ENCODE results near the gene UIMC1.

UIMC1 gene

GRCh38 chr5:176868126-176868525 lies 138.5 kb downstream of the UIMC1 start:
- in situ Hi-C loops (cut with MboI; ENCODE audit: low sequenced_read_pairs): no loop called here
- H3K27me3 ChIP-seq (ENCODE audit: low read depth): peaks cover 33% of the 10 kb centered on the region
- DNase-seq (ENCODE audit: low spot score in 2 of 2): no peak
- H3K36me3 ChIP-seq (replicated peaks): no peaks in the 10 kb centered on the region
- no peaks in the 10 kb centered on the region for H3K4me1 ChIP-seq
- H3K9me3 ChIP-seq: no peaks in the 10 kb centered on the region
- H3K4me3 ChIP-seq: no peak overlapping the region

- Histone ChIP-seq H3K4me3 (no peak overlapping the region), H3K9me3 (no peaks in the 10 kb centered on the region), H3K36me3 (replicated peaks) (no peaks in the 10 kb centered on the region), H3K4me1 (no peaks in the 10 kb centered on the region), H3K27me3 (ENCODE audit: low read depth) (peaks cover 45% of the 10 kb centered on the region)
- in situ Hi-C loops (cut with MboI; ENCODE audit: low sequenced_read_pairs): no loop called here
- no peak for DNase-seq (ENCODE audit: low spot score in 2 of 2)
Measured at GRCh38 chr5:176866707-176867310, 139.8 kb downstream of the UIMC1 start.

- no peak overlapping the region for H3K4me3 ChIP-seq
- H3K27me3 ChIP-seq (ENCODE audit: low read depth): peaks cover 45% of the 10 kb centered on the region
- no peak for DNase-seq (ENCODE audit: low spot score in 2 of 2)
- H3K36me3 ChIP-seq (replicated peaks): no peaks in the 10 kb centered on the region
- no peaks in the 10 kb centered on the region for H3K9me3 ChIP-seq
- in situ Hi-C loops (cut with MboI; ENCODE audit: low sequenced_read_pairs): no loop called here
- no peaks in the 10 kb centered on the region for H3K4me1 ChIP-seq
Measured at GRCh38 chr5:176865964-176866363, 140.6 kb downstream of the UIMC1 start.

- in situ Hi-C loops (cut with MboI; ENCODE audit: low sequenced_read_pairs): no loop called here
- DNase-seq (ENCODE audit: low spot score in 2 of 2): no peak
- H3K9me3 ChIP-seq: no peaks in the 10 kb centered on the region
- H3K36me3 ChIP-seq (replicated peaks): no peaks in the 10 kb centered on the region
- H3K4me3 ChIP-seq: no peak overlapping the region
- H3K4me1 ChIP-seq: no peaks in the 10 kb centered on the region
- H3K27me3 ChIP-seq (ENCODE audit: low read depth): peaks cover 47% of the 10 kb centered on the region
Measured at GRCh38 chr5:176864755-176865154, 141.8 kb downstream of the UIMC1 start.

GRCh38 chr5:176863765-176864098 lies 142.8 kb downstream of the UIMC1 start:
- no peak overlapping the region for H3K4me3 ChIP-seq
- no peaks in the 10 kb centered on the region for H3K9me3 ChIP-seq
- in situ Hi-C loops (cut with MboI; ENCODE audit: low sequenced_read_pairs): no loop called here
- DNase-seq (ENCODE audit: low spot score in 2 of 2): no peak
- H3K4me1 ChIP-seq: no peaks in the 10 kb centered on the region
- peaks cover 47% of the 10 kb centered on the region for H3K27me3 ChIP-seq (ENCODE audit: low read depth)
- no peaks in the 10 kb centered on the region for H3K36me3 ChIP-seq (replicated peaks)

DNA sequence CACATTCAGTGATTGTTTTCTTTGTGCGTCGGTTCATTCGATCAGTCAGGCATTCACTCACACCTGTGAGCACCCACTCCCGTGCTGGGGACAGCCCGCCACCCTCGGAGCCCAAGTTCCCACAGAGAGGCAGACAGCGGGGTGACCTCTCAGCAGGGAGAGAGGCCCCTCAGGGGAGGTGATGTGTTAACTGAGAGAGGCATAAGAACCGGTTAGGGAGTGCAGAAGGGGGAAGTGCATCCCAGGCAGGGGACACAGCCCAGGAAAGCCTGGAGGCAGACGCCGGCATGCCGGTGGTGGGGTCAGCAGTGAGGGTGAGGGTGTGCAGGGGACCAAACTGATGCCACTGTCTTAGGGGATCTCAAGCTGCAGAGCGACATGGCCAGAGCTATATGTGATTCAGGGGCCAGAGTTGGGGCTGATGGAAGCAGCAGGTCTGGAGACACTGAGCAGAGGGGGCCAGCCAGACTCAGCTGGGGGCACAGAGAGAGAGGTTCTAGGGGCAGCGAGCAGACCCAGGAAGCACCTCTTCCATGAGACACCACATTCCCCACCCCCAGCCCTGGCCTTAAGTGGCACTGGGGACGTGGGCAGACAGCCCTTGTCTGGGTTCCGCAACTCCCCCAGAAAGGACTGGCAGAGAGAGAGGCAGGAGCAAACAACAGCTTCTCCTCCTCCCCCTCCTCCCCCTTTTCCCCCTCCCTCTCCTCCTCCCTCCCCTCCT lies 143.4 kb downstream of the UIMC1 start:
- H3K27me3 ChIP-seq (ENCODE audit: low read depth): peaks cover 47% of the 10 kb centered on the region
- in situ Hi-C loops (cut with MboI; ENCODE audit: low sequenced_read_pairs): no loop called here
- no peak overlapping the region for H3K4me3 ChIP-seq
- H3K9me3 ChIP-seq: no peaks in the 10 kb centered on the region
- DNase-seq (ENCODE audit: low spot score in 2 of 2): no peak
- no peaks in the 10 kb centered on the region for H3K4me1 ChIP-seq
- no peaks in the 10 kb centered on the region for H3K36me3 ChIP-seq (replicated peaks)

- H3K4me1 ChIP-seq: no peaks in the 10 kb centered on the region
- no peaks in the 10 kb centered on the region for H3K36me3 ChIP-seq (replicated peaks)
- in situ Hi-C loops (cut with MboI; ENCODE audit: low sequenced_read_pairs): no loop called here
- H3K9me3 ChIP-seq: no peaks in the 10 kb centered on the region
- no peak overlapping the region for H3K4me3 ChIP-seq
- no peak for DNase-seq (ENCODE audit: low spot score in 2 of 2)
- H3K27me3 ChIP-seq (ENCODE audit: low read depth): peaks cover 46% of the 10 kb centered on the region
Measured at GRCh38 chr5:176862330-176862995, 144.1 kb downstream of the UIMC1 start.

DNA sequence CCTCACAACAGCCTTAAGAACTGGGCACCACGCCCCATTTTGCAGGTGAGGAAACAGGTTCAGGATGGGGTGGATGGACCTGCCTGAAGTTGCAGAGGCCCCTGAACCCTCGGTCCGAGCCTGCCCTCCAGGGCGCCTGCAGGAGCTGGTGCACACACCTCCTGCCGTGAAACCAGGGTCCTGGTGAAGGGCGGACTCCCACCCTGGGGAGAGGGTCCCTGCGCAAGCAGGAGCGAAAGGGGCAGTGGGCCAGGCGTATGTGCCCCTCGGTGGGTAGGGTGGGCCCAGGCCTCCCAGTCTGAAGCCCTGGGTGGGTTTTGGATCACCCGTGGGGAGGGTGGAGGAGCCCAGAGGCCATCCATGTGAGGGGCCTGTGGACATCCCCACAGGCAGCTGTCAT lies 145.3 kb downstream of the UIMC1 start:
- in situ Hi-C loops (cut with MboI; ENCODE audit: low sequenced_read_pairs): no loop called here
- Histone ChIP-seq H3K4me3 (no peak overlapping the region), H3K9me3 (no peaks in the 10 kb centered on the region), H3K27me3 (ENCODE audit: low read depth) (peaks cover 39% of the 10 kb centered on the region), H3K36me3 (replicated peaks) (no peaks in the 10 kb centered on the region), H3K4me1 (no peaks in the 10 kb centered on the region)
- DNase-seq (ENCODE audit: low spot score in 2 of 2): no peak

GRCh38 chr5:176860381-176860780 lies 146.2 kb downstream of the UIMC1 start:
- H3K27me3 ChIP-seq (ENCODE audit: low read depth): peaks cover 33% of the 10 kb centered on the region
- no peaks in the 10 kb centered on the region for H3K9me3 ChIP-seq
- no peak for DNase-seq (ENCODE audit: low spot score in 2 of 2)
- H3K4me1 ChIP-seq: no peaks in the 10 kb centered on the region
- no peak overlapping the region for H3K4me3 ChIP-seq
- in situ Hi-C loops (cut with MboI; ENCODE audit: low sequenced_read_pairs): no loop called here
- no peaks in the 10 kb centered on the region for H3K36me3 ChIP-seq (replicated peaks)

DNA sequence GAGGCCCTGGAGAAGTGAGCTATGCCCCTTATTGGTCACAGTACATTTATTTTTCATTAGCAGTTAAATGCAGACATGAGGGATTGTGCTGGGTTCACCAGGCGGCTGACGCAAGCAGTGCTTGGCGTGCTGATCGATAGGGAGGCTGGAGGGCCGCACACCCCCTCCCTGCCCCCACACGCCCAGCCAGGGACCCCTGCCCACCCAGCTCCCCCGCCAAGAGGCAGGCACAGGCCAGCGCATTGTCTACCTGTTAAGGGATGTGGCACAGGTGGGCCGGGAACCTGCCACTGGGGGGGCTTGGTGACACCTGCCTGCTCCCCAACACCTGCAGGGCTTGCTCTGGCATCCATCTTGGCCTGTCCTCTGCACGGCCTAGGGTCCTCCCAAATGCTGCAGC lies 146.7 kb downstream of the UIMC1 start:
- in situ Hi-C loops (cut with MboI; ENCODE audit: low sequenced_read_pairs): no loop called here
- H3K27me3 ChIP-seq (ENCODE audit: low read depth): peaks cover 33% of the 10 kb centered on the region

GRCh38 chr5:176857894-176858273 lies 148.7 kb downstream of the UIMC1 start:
- in situ Hi-C loops (cut with MboI; ENCODE audit: low sequenced_read_pairs): no loop called here
- Histone ChIP-seq H3K36me3 (replicated peaks) (no peaks in the 10 kb centered on the region), H3K4me1 (no peaks in the 10 kb centered on the region), H3K4me3 (no peak overlapping the region), H3K9me3 (no peaks in the 10 kb centered on the region), H3K27me3 (ENCODE audit: low read depth) (peaks cover 18% of the 10 kb centered on the region)
- no peak for DNase-seq (ENCODE audit: low spot score in 2 of 2)

More for the DNA sequence above, 146.7 kb downstream of the UIMC1 start:
- H3K4me3 ChIP-seq: no peak overlapping the region
- no peak for DNase-seq (ENCODE audit: low spot score in 2 of 2)
- no peaks in the 10 kb centered on the region for H3K36me3 ChIP-seq (replicated peaks)
- H3K9me3 ChIP-seq: no peaks in the 10 kb centered on the region
- H3K4me1 ChIP-seq: no peaks in the 10 kb centered on the region

- peaks cover 13% of the 10 kb centered on the region for H3K27me3 ChIP-seq (ENCODE audit: low read depth)
- no peaks in the 10 kb centered on the region for H3K4me1 ChIP-seq
- in situ Hi-C loops (cut with MboI; ENCODE audit: low sequenced_read_pairs): no loop called here
- H3K9me3 ChIP-seq: no peaks in the 10 kb centered on the region
- no peak for DNase-seq (ENCODE audit: low spot score in 2 of 2)
- no peaks in the 10 kb centered on the region for H3K36me3 ChIP-seq (replicated peaks)
- no peak overlapping the region for H3K4me3 ChIP-seq
Measured at GRCh38 chr5:176857216-176857893, 149.2 kb downstream of the UIMC1 start.

- H3K9me3 ChIP-seq: no peaks in the 10 kb centered on the region
- H3K36me3 ChIP-seq (replicated peaks): no peaks in the 10 kb centered on the region
- no peak for DNase-seq (ENCODE audit: low spot score in 2 of 2)
- in situ Hi-C loops (cut with MboI; ENCODE audit: low sequenced_read_pairs): no loop called here
- peaks cover 8% of the 10 kb centered on the region for H3K27me3 ChIP-seq (ENCODE audit: low read depth)
- no peak overlapping the region for H3K4me3 ChIP-seq
- H3K4me1 ChIP-seq: no peaks in the 10 kb centered on the region
Measured at GRCh38 chr5:176856746-176857145, 149.8 kb downstream of the UIMC1 start.

DNA sequence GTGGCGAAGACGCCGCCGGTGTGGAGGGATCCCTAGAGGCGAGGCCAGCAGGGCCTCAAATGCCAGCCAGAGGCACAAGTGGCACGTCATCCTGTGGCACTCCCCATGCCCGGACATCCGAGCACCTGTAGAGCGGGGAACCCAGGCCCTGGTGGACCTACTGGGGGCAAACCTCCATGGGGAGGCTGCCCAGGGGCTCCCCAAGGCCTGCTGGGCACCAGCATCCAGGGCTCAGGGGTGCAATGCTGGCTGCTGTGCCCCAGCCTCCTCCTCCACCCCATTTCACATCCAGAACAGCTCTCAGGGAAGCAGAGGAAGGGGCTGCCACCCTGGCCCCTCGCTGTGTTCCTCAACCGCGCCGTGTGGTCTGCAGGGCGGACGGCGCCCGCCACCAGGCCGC lies 151.0 kb downstream of the UIMC1 start:
- in situ Hi-C loops (cut with MboI; ENCODE audit: low sequenced_read_pairs): no loop called here
- no peaks in the 10 kb centered on the region for H3K4me1 ChIP-seq
- no peaks in the 10 kb centered on the region for H3K9me3 ChIP-seq
- no peak for DNase-seq (ENCODE audit: low spot score in 2 of 2)
- H3K36me3 ChIP-seq (replicated peaks): no peaks in the 10 kb centered on the region
- no peak overlapping the region for H3K4me3 ChIP-seq
- H3K27me3 ChIP-seq (ENCODE audit: low read depth): peaks cover 8% of the 10 kb centered on the region
